Measurements from ENCODE around the gene SLC37A4.
"Not testable (repeated sequence)": the region's sequence is repeated elsewhere in the genome, so short reads cannot be mapped to it uniquely, and the experiment has no call there.

SLC37A4 gene

GRCh38 chr11:119016216-119017009 lies 14.3 kb downstream of the SLC37A4 start:
- no peak for FAIRE-seq

- no peak for FAIRE-seq
These were observed 15.5 kb downstream of the SLC37A4 start for GRCh38 chr11:119015054-119015611.

GRCh38 chr11:119014209-119014924 lies 16.3 kb downstream of the SLC37A4 start:
- no peak for FAIRE-seq

GRCh38 chr11:119012629-119013170 lies 18.0 kb downstream of the SLC37A4 start:
- no peak for FAIRE-seq

GRCh38 chr11:119011476-119012053 lies 19.1 kb downstream of the SLC37A4 start:
- FAIRE-seq, result no peak

GRCh38 chr11:119006656-119007055 lies 24.0 kb downstream of the SLC37A4 start:
- no peak for FAIRE-seq

GRCh38 chr11:119000906-119001305 lies 29.8 kb downstream of the SLC37A4 start:
- no peak for FAIRE-seq

- FAIRE-seq, result no peak
These were observed 31.9 kb downstream of the SLC37A4 start for GRCh38 chr11:118998822-118999221.

GRCh38 chr11:118998388-118998717 lies 32.3 kb downstream of the SLC37A4 start:
- FAIRE-seq, result no peak

- no peak for FAIRE-seq
These were observed 32.9 kb downstream of the SLC37A4 start, which contains the start of gene CENATAC for GRCh38 chr11:118997627-118998387. CENATAC (plus strand) TSS chr11:118998138; CDS start chr11:118998198, 60 bp downstream.

- FAIRE-seq, result no peak
These were observed 33.6 kb downstream of the SLC37A4 start for GRCh38 chr11:118996926-118997626.

- FAIRE-seq, result not testable (repeated sequence)
These were observed 39.1 kb downstream of the SLC37A4 start for GRCh38 chr11:118991486-118992038.

- no peak for FAIRE-seq
These were observed 42.4 kb downstream of the SLC37A4 start for GRCh38 chr11:118988280-118988679.

- FAIRE-seq, result no peak
These were observed 45.9 kb downstream of the SLC37A4 start for GRCh38 chr11:118984825-118985224.

GRCh38 chr11:118984337-118984736 lies 46.3 kb downstream of the SLC37A4 start:
- not testable (repeated sequence) for FAIRE-seq

GRCh38 chr11:118980191-118980881 lies 50.3 kb downstream of the SLC37A4 start:
- FAIRE-seq, result no peak

GRCh38 chr11:118979434-118979833 lies 51.2 kb downstream of the SLC37A4 start:
- FAIRE-seq, result no peak

GRCh38 chr11:118975771-118976709 lies 54.6 kb downstream of the SLC37A4 start:
- no peak for FAIRE-seq
